ENCODE results near the gene SSPN.

GRCh38 chr12:26195641-26196420 is 458 bp downstream of the SSPN start:
- no peak for TF ChIP-seq SUZ12 (IDR thresholded peaks at IDR 0.05)
- no peak for TF ChIP-seq FOXK2 (IDR thresholded peaks at IDR 0.05)
- no peak for TF ChIP-seq ARNT (IDR thresholded peaks at IDR 0.05)
- TF ChIP-seq HDGF (IDR thresholded peaks at IDR 0.05; ENCODE audit: borderline replicate concordance), result no peak
- no peak for TF ChIP-seq NFRKB (IDR thresholded peaks at IDR 0.05)
- TF ChIP-seq ELF4 (IDR thresholded peaks at IDR 0.05), result no peak
- no peak for TF ChIP-seq PKNOX1 (IDR thresholded peaks at IDR 0.05)
- no peak for TF ChIP-seq TARDBP (IDR thresholded peaks at IDR 0.05)
- no peak for TF ChIP-seq FOXM1 (IDR thresholded peaks at IDR 0.05; ENCODE audit: borderline replicate concordance)
- no peak for TF ChIP-seq CTBP1 (IDR thresholded peaks at IDR 0.05; ENCODE audit: borderline replicate concordance)

All from HEK293T (cell line).